Panc1 (cell line): ENCODE data around the gene CHERP.

Experiments
- POLR2AphosphoS5 ChIP-seq: IDR thresholded peaks from 2 replicates; pipeline ENCODE4 v1.6.1; 2012; ENCODE audit warnings: mild to moderate bottlenecking, low read depth, low read length, moderate library complexity
- SIN3A ChIP-seq: IDR thresholded peaks from 2 replicates; pipeline ENCODE4 v1.6.1; 2012; ENCODE audit warnings: low read depth, mild to moderate bottlenecking, low read length, moderate library complexity, borderline replicate concordance; ENCODE audit not compliant: insufficient read depth
- TCF7L2 ChIP-seq: IDR thresholded peaks from 2 replicates; pipeline ENCODE4 v1.6.1; 2011; ENCODE audit warnings: mild to moderate bottlenecking, low read depth, low read length, inconsistent platforms
- TF ChIP-seq, protein P1 (sequence below): fragments of 450-650 bp; IDR thresholded peaks from 2 replicates; pipeline ENCODE4 v1.5.1; 2017; ENCODE audit warnings: mild to moderate bottlenecking
- TF ChIP-seq, protein P2 (sequence below), 2 experiments: IDR thresholded peaks; 2 replicates each; pipeline ENCODE4 v1.6.1; 2011 to 2012; ENCODE audit warnings: low read depth in 2 of 2, control low read depth in 1 of 2, low read length in 1 of 2, mild to moderate bottlenecking in 1 of 2, moderate library complexity in 1 of 2; ENCODE audit not compliant: insufficient read depth in 1 of 2

DNA sequence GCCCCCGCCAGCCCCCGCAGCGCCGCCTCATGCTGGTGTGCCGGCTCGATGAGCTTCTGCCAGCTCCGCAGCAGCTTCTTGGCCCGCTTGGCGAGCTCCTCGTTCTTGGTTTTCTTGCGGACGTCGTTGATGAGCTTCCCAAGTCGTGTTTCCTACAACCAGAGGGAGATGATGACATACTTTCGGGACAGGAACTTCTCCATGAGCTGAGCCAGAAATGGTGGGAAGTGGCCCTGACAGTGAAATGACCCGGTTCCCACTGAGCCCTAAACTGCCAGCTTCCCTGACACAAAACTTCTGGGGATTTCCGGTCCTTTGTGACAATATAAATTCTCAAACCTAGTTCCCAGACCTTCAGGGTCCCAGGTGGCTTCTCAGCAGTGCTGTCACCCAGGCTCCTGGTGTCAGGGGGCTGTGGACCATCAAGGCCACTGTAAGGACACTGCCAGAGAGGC, 35.3 kb upstream of the CHERP start:
- TF ChIP-seq, protein P1, sequence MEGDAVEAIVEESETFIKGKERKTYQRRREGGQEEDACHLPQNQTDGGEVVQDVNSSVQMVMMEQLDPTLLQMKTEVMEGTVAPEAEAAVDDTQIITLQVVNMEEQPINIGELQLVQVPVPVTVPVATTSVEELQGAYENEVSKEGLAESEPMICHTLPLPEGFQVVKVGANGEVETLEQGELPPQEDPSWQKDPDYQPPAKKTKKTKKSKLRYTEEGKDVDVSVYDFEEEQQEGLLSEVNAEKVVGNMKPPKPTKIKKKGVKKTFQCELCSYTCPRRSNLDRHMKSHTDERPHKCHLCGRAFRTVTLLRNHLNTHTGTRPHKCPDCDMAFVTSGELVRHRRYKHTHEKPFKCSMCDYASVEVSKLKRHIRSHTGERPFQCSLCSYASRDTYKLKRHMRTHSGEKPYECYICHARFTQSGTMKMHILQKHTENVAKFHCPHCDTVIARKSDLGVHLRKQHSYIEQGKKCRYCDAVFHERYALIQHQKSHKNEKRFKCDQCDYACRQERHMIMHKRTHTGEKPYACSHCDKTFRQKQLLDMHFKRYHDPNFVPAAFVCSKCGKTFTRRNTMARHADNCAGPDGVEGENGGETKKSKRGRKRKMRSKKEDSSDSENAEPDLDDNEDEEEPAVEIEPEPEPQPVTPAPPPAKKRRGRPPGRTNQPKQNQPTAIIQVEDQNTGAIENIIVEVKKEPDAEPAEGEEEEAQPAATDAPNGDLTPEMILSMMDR: no peak
- no peak for TF ChIP-seq POLR2AphosphoS5
- TF ChIP-seq TCF7L2: no peak
- TF ChIP-seq, protein P2, sequence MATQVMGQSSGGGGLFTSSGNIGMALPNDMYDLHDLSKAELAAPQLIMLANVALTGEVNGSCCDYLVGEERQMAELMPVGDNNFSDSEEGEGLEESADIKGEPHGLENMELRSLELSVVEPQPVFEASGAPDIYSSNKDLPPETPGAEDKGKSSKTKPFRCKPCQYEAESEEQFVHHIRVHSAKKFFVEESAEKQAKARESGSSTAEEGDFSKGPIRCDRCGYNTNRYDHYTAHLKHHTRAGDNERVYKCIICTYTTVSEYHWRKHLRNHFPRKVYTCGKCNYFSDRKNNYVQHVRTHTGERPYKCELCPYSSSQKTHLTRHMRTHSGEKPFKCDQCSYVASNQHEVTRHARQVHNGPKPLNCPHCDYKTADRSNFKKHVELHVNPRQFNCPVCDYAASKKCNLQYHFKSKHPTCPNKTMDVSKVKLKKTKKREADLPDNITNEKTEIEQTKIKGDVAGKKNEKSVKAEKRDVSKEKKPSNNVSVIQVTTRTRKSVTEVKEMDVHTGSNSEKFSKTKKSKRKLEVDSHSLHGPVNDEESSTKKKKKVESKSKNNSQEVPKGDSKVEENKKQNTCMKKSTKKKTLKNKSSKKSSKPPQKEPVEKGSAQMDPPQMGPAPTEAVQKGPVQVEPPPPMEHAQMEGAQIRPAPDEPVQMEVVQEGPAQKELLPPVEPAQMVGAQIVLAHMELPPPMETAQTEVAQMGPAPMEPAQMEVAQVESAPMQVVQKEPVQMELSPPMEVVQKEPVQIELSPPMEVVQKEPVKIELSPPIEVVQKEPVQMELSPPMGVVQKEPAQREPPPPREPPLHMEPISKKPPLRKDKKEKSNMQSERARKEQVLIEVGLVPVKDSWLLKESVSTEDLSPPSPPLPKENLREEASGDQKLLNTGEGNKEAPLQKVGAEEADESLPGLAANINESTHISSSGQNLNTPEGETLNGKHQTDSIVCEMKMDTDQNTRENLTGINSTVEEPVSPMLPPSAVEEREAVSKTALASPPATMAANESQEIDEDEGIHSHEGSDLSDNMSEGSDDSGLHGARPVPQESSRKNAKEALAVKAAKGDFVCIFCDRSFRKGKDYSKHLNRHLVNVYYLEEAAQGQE (IDR thresholded peaks at IDR 0.05; ENCODE audit: insufficient read depth in 1 of 2, low read depth in 2 of 2, low read length in 1 of 2): no peak
- TF ChIP-seq SIN3A: no peak
